HEK293T (cell line): ENCODE data around the gene EOLA2.

Source experiments
- ARNT ChIP-seq: fragments of 450-650 bp; IDR thresholded peaks from 2 replicates; pipeline ENCODE4 v1.6.1; 2017; ENCODE audit warnings: mild to moderate bottlenecking
- FOXA1 ChIP-seq: fragments of 450-650 bp; IDR thresholded peaks from 2 replicates; pipeline ENCODE4 v1.6.1; 2016; ENCODE audit warnings: mild to moderate bottlenecking
- FOXM1 ChIP-seq: fragments of 450-650 bp; IDR thresholded peaks from 2 replicates; pipeline ENCODE4 v1.6.1; 2017; ENCODE audit warnings: mild to moderate bottlenecking, borderline replicate concordance
- L3MBTL2 ChIP-seq: fragments of 450-650 bp; conservative IDR thresholded peaks from 2 replicates; pipeline ENCODE4 v1.6.1; 2016; ENCODE audit warnings: mild to moderate bottlenecking
- SP1 ChIP-seq: fragments of 450-650 bp; IDR thresholded peaks from 2 replicates; pipeline ENCODE4 v1.6.1; 2017
- SUZ12 ChIP-seq: fragments of 450-650 bp; IDR thresholded peaks from 2 replicates; pipeline ENCODE4 v1.6.1; 2016; ENCODE audit warnings: mild to moderate bottlenecking

DNA sequence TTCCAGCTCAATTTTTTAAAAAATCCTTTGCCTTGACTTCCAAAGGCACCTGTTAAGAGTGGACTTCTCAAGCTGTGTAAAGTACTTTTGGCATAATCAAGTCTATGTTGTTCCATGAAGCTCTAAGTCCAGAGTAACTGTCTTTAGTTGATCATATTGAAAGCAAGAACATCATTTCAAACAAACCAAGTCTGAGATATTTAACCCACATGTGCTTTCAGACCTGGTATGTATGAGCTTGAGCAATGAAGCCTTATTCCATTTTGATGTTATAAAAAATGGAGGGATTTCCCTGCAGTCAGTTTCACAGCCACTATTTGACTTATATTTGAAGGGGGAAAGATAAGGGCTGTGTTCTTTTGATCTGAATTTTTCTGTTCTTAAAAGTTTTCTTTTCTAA lies 23.7 kb upstream of the EOLA2 start:
- TF ChIP-seq FOXM1 = no peak
- TF ChIP-seq SUZ12 = no peak
- no peak for TF ChIP-seq ARNT
- no peak for TF ChIP-seq SP1
- TF ChIP-seq L3MBTL2 = no peak
- no peak for TF ChIP-seq FOXA1
